GM21529 (cell line): ENCODE data around the gene PXK.
"Not testable (repeated sequence)": the region's sequence is repeated elsewhere in the genome, so short reads cannot be mapped to it uniquely, and the experiment has no call there.

Source experiments
- ATAC-seq: cut with Tn5 transposase; IDR thresholded peaks from one replicate; pipeline ENCODE4 v1.9.1; 2021; ENCODE audit not compliant: unreplicated experiment

Gene PXK

GRCh38 chr3:58416191-58416590, 83.5 kb downstream of the PXK start:
- no peak for ATAC-seq

- no peak for ATAC-seq
These were observed 84.4 kb downstream of the PXK start for GRCh38 chr3:58417075-58417474.

- ATAC-seq: no peak
These were observed 85.5 kb downstream of the PXK start for GRCh38 chr3:58418227-58418626.

GRCh38 chr3:58419780-58420507, 87.3 kb downstream of the PXK start:
- peak; percentile 61 for ATAC-seq

DNA sequence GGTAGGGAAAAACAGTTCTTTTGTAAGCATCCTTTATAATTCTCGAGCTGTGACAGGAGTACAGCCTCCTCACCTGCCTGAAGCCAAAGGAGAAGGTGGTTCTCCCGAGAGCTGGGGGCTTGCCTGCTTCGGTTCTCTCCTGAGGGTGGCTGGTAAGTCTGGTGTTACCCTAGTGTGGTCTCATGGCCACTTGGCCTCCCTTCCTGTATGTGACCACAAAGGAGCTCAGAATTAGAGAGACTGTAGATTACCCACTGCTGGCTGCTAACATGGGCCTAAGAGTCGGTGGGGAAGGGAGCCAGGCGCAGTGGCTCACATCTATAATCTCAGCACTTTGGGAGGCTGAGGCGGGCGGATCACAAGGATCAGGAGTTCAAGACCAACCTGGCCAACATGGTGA, 88.3 kb downstream of the PXK start:
- no peak for ATAC-seq

- ATAC-seq: no peak
These were observed 90.1 kb downstream of the PXK start for GRCh38 chr3:58422756-58423325.

- no peak for ATAC-seq
These were observed 91.9 kb downstream of the PXK start for GRCh38 chr3:58424613-58425012.

DNA sequence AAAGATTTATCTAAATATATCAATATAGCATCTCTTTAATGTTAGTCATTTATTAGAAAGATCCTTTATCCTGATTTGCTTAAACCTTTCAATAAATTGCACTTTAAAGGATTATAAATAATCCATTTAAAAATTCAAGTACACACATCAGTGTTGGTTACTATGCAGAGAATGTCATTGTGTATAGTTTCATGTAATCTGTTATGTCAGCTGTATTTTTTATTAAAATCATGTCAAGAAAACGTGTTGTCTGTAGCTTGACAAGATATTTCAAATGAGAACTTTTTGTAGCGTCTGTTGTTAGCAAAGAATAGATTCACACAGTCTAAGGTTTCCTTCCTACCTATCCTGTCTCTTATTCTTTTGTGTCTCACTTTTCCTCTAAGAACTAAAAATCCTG, 93.1 kb downstream of the PXK start:
- ATAC-seq: no peak

DNA sequence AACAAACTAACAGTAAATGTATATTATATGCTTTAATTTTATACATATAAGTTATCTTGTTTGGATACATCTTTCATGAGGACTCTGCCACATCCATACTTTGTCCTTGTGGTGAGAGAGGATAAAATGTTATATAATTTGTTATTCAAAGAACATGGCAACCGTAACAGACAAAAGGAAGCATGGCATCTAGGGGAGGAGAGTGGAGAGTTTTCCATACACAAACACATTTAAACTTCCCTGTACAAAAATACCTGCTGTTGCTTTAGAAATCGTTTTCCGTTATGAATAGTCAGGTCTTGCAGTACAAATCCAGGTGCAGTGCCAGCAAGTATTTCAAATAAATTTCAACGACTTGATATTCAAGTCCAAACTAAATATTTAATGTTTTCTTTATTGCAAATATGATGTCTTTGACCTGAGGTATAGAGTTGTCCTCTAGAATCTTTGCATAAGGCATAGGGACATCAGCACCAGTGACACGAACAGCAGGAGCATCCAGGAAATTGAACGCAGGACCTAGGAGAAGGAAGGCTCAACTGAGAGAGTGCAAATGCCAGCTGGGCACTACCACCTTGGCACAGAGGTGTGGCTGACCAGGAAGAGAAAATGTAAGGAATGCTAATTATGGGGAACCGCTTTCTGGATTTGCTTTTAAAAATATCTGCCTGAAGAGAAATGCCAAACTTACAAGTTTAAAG, 95.1 kb downstream of the PXK start:
- no peak for ATAC-seq

GRCh38 chr3:58429657-58430056, 97.0 kb downstream of the PXK start:
- ATAC-seq: peak; percentile 63

DNA sequence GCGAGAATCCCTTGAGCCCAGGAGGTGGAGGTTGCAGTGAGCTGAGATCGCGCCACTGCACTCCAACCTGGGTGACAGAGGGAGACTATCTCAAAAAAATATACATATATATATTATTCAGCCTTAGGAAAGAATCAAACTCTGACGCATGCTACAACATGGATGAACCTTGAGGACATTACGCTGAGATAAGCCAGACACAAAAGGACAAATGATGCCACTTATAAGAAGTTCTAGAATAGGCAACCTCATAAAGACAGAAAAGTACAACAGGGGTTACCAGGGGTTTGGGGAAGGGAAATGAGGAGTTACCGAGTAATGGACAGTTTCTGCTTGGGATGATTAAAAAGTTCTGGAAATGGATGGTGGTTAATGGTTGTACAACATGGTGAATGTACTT, 100.2 kb downstream of the PXK start:
- ATAC-seq: no peak

DNA sequence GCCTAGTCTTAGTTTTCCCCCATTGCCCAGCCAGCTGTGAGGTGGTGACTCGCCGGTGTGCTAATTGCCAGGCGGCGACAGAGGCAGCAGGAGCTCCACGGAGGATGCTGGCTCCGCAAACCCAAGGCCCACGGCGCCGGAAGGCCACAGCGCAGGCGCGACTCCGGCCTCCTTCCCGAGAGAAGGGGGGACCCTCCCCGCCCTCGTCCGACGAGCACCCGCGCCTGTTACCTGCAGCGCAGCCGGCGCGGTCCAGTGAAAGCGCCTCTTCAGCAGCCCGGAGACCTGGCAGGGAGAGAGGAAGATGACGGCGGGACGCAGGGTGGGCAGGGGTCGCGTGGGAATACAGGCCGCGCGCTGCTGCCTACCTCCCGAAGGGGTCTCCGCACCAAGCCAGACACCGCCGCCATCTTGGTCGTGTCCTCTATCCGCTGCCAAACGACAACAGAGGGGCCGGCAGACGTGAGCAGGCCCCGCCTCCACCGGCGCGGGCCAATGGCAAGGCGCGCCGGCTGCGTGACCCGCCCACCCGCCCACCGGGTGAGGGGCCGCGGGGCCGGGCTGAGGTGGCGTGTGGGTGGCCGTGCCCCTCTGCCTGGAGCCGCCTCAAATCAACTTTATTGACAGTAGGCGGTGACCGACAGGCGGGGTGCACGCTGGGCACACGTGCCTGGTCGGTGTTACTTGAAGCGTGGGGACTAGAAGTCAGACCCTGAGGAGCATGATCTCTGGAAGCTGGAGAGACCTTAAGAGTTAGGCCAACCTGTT, 100.9 kb downstream of the PXK start, which contains the start of gene PDHB:
TSS of gene PDHB (minus strand) at position 433 of the 768 bp plus-strand sequence. CDS start at position 410, 23 bp downstream.
- peak; percentile 92 for ATAC-seq

- no peak for ATAC-seq
These were observed 101.4 kb downstream of the PXK start for GRCh38 chr3:58434168-58434504.

GRCh38 chr3:58434511-58434910, 101.8 kb downstream of the PXK start:
- ATAC-seq: no peak

GRCh38 chr3:58434990-58435389, 102.3 kb downstream of the PXK start:
- no peak for ATAC-seq

DNA sequence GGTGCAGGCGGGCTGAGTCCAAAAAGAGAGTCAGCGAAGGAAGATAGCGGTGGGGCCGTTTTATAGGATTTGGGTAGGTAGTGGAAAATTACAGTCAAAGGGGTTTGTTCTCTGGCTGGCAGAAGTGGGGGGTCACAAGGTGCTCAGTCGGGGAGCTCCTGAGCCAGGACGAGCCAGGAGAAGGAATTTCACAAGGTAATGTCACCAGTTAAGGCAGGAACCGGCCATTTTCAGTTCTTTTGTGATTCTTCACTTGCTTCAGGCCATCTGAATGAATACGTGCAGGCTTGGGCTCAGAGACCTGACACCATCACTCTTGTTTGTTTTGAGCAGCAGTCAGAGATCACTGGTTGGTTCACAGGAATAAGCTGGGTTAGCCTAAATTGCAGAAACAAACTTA, 104.6 kb downstream of the PXK start:
- ATAC-seq: not testable (repeated sequence)

DNA sequence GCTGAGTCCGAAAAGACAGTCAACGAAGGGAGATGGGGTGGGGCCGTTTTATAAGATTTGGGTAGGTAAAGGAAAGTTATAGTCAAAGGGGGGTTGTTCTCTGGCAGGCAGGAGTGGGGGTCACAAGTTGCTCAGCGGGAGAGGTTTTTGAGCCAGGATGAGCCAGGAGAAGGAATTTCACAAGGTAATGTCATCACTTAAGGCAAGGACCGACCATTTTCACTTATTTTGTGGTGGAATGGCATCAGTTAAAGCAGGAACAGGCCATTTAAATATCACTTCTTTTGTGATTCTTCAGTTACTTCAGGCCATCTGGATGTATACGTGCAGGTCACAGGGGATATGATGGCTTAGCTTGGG, 108.3 kb downstream of the PXK start:
- ATAC-seq: not testable (repeated sequence)

DNA sequence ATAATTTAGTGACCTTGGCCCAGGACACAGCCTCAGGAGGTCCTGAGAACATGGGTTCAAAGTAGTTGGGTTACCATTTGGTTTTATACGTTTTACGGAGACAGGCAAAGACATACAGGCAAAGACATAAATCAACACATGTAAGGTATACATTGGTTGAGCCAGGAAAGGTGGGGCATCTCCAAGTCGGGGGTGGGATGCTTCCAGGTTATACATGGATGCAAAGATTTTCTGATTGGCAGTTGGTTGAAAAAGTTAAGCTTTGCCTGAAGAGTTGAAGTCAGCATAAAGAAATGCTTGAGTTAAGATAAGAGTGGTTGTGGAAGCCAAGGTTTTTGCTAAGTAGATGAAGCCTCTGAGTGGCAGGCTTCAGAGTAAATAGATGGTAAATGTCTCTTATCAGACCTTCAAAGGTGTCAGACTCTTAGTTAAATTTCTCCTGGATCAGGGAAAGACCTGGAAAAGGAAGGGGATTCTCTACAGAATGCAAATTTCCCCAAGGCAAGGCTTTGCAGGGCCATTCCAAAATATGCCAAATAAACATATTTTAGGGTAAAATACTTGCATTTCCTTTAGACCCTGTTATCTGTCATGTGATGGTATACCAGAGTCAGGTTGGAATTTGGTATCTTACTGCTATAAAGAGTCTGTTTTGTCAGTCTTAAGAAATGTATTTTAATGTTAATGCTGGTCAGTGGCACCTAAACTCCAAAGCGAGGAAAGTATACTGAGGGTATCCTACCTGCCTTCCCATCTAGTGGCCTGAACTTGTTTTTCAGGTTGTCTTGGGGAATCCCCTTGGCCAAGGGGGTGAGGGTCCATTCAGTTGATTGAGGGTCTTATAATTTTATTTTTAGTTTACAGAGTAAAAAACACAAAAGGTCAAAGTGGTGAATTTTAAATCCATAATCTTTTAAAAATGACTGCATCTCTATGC, 109.1 kb downstream of the PXK start:
- no peak for ATAC-seq

- ATAC-seq: no peak
These were observed 119.5 kb downstream of the PXK start for GRCh38 chr3:58452176-58452575.

DNA sequence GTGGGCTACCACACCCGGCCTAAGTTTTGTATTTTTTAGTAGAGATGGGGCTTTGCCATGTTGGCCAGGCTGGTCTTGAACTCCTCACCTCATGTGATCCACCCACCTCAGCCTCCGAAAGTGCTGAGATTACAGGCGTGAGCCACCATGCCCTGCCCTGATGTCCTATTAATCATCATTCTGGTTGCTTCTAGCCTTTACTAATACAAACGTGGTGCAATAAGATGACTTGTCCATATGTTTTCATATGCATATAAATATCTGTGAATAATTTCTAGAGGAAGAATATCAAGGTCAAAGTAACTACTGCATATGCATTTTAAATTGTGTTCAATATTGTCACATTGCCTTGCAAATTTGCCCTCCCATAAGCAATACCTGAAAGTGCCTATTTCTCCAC, 126.5 kb downstream of the PXK start:
- ATAC-seq: no peak

DNA sequence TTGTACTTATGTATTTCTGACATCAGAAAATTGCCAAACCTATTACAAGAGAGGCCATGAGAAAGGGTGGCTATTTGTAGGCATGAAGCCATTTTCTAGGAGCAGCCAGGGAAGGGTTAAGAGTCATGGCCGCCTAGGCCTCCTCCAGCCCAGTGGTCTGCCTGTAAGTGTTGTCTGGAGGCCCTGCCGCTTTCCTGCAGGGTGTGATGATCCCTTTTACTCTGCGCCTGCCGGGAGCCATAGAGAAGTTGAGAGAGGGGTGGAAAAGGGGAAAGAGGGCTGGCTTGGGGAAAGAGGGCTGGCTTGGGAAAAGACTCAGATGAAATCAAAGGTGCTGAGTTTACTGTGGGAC, 130.1 kb downstream of the PXK start:
- ATAC-seq: no peak
